B cell (primary cell): ENCODE results near the gene JAK1.

ENCODE experiments used
- CTCF ChIP-seq: fragments of 200-600 bp; IDR thresholded peaks from one replicate; pipeline ENCODE4 v1.8.0; 2022; ENCODE audit warnings: antibody characterized with exemption, mild to moderate bottlenecking
- EZH2 ChIP-seq: IDR thresholded peaks from 2 replicates; pipeline ENCODE4 v1.6.1; 2012; ENCODE audit warnings: borderline replicate concordance, low read depth, mild to moderate bottlenecking, moderate library complexity, low read length; ENCODE audit not compliant: insufficient read depth, poor library complexity, severe bottlenecking

- TF ChIP-seq CTCF = no peak
- TF ChIP-seq EZH2 = no peak
Observed at GRCh38 chr1:64856553-64856952, 109.8 kb downstream of the JAK1 start.
